Measurements from ENCODE around the gene FANCC. TPM values are rescaled to one million over a fixed set of nuclear protein-coding genes. Genes with fewer than 3 reads are reported as not detected.

Gene FANCC
- total and polyA plus RNA-seq, 10 donors = 0.89 to 9.7 (median 6.6) TPM

- TF ChIP-seq CTCF (IDR thresholded peaks at IDR 0.05 in 8 of 11, conservative IDR thresholded peaks at IDR 0.05 in 3 of 11) = no peak
- TF ChIP-seq POLR2AphosphoS5 (IDR thresholded peaks at IDR 0.05) = peak in 1 of 3 donors; percentile 30
- H3K9me3 ChIP-seq = no peaks in the 10 kb centered on the region
- DNase-seq = no peak
- H3K4me3 ChIP-seq = no peak overlapping the region
- 89 to 97% (median 94%) methylated on average over 17 to 18 of the region's 18 CpGs for WGBS, 5 donors
- peak overlapping the region in 2 of 8 donors; percentile 2 to 5 for H3K27ac ChIP-seq
- peaks cover 0 to 19% (median 4%) of the 10 kb centered on the region in 6 donors for H3K36me3 ChIP-seq
- no peaks in the 10 kb centered on the region for H3K27me3 ChIP-seq (replicated peaks in 1 of 7)
- intact Hi-C loops (cut with DNase I; ENCODE audit: low total_unique reads) = no loop called here
- peaks cover 0 to 59% (median 26%) of the 10 kb centered on the region in 6 donors for H3K4me1 ChIP-seq
Measured at GRCh38 chr9:95073042-95073607, 244.4 kb downstream of the FANCC start.

GRCh38 chr9:95071925-95072324 is 245.6 kb downstream of the FANCC start:
- WGBS, 5 donors = 78 to 98% (median 88%) methylated on average over 5 of the region's 5 CpGs
- intact Hi-C loops (cut with DNase I; ENCODE audit: low total_unique reads) = no loop called here
- peaks cover 0 to 25% (median 4%) of the 10 kb centered on the region in 6 donors for H3K36me3 ChIP-seq
- H3K27ac ChIP-seq = no peak overlapping the region
- TF ChIP-seq POLR2A (IDR thresholded peaks at IDR 0.05) (no peak), CTCF (IDR thresholded peaks at IDR 0.05 in 8 of 11, conservative IDR thresholded peaks at IDR 0.05 in 3 of 11) (no peak), POLR2AphosphoS5 (IDR thresholded peaks at IDR 0.05) (no peak)
- H3K9me3 ChIP-seq = no peaks in the 10 kb centered on the region
- peaks cover 0 to 48% (median 23%) of the 10 kb centered on the region in 6 donors for H3K4me1 ChIP-seq
- H3K27me3 ChIP-seq (replicated peaks in 1 of 7) = no peaks in the 10 kb centered on the region
- no peak for DNase-seq
- H3K4me3 ChIP-seq = no peak overlapping the region

- 81 to 96% (median 89%) methylated on average over 5 of the region's 5 CpGs for WGBS, 5 donors
- TF ChIP-seq CTCF (IDR thresholded peaks at IDR 0.05 in 8 of 11, conservative IDR thresholded peaks at IDR 0.05 in 3 of 11) = no peak
- no peak for TF ChIP-seq POLR2AphosphoS5 (IDR thresholded peaks at IDR 0.05)
- no peak for TF ChIP-seq POLR2A (IDR thresholded peaks at IDR 0.05)
- Histone ChIP-seq H3K27me3 (replicated peaks in 1 of 7) (no peaks in the 10 kb centered on the region), H3K36me3 (peaks cover 0 to 26% (median 4%) of the 10 kb centered on the region in 6 donors), H3K9me3 (no peaks in the 10 kb centered on the region), H3K4me3 (no peak overlapping the region), H3K4me1 (peaks cover 0 to 44% (median 22%) of the 10 kb centered on the region in 6 donors), H3K27ac (no peak overlapping the region)
- intact Hi-C loops (cut with DNase I; ENCODE audit: low total_unique reads) = no loop called here
- no peak for DNase-seq
Measured at GRCh38 chr9:95071450-95071849, 246.1 kb downstream of the FANCC start.

GRCh38 chr9:95070549-95071021 is 246.9 kb downstream of the FANCC start:
- Histone ChIP-seq H3K4me3 (no peak overlapping the region), H3K27me3 (replicated peaks in 1 of 7) (no peaks in the 10 kb centered on the region), H3K4me1 (peaks cover 0 to 50% (median 21%) of the 10 kb centered on the region in 6 donors), H3K36me3 (peaks cover 0 to 27% (median 4%) of the 10 kb centered on the region in 6 donors), H3K9me3 (no peaks in the 10 kb centered on the region), H3K27ac (peak overlapping the region in 3 of 8 donors; percentile 19 to 43 (median 34))
- WGBS, 5 donors = 79 to 89% (median 84%) methylated on average over 7 to 8 of the region's 8 CpGs
- intact Hi-C loops (cut with DNase I; ENCODE audit: low total_unique reads) = no loop called here
- DNase-seq = no peak
- TF ChIP-seq CTCF (IDR thresholded peaks at IDR 0.05 in 8 of 11, conservative IDR thresholded peaks at IDR 0.05 in 3 of 11) (no peak), POLR2AphosphoS5 (IDR thresholded peaks at IDR 0.05) (peak in 1 of 3 donors; percentile 22)

All from spleen (tissue), 11 donors.